HEK293T (cell line): ENCODE results near the gene DUSP22.

Experiments
- FOXA1 ChIP-seq: fragments of 450-650 bp; IDR thresholded peaks from 2 replicates; pipeline ENCODE4 v1.6.1; 2016; ENCODE audit warnings: mild to moderate bottlenecking
- FOXM1 ChIP-seq: fragments of 450-650 bp; IDR thresholded peaks from 2 replicates; pipeline ENCODE4 v1.6.1; 2017; ENCODE audit warnings: mild to moderate bottlenecking, borderline replicate concordance

- TF ChIP-seq FOXA1 (no peak), FOXM1 (no peak)
Observed at GRCh38 chr6:247351-247750, 44.9 kb upstream of the DUSP22 start.
